Astrocyte (in vitro differentiated cells and primary cell): Measurements from ENCODE around the gene MPO.

Source experiments
- CTCF ChIP-seq: IDR thresholded peaks from 2 replicates; pipeline ENCODE4 v1.5.1; 2011; ENCODE audit warnings: low read depth, mild to moderate bottlenecking, inconsistent platforms, low read length, moderate library complexity; ENCODE audit not compliant: insufficient read depth
- EZH2 ChIP-seq: IDR thresholded peaks from 2 replicates; pipeline ENCODE4 v1.6.1; 2012; ENCODE audit warnings: mild to moderate bottlenecking, low read length, inconsistent platforms; ENCODE audit not compliant: insufficient read depth

- TF ChIP-seq CTCF (no peak), EZH2 (no peak)
Measured at GRCh38 chr17:58311429-58311894, 30.7 kb upstream of the MPO start.
